GM19468 (cell line): ENCODE data around the gene TEX2.
"Not testable (repeated sequence)": the region's sequence is repeated elsewhere in the genome, so short reads cannot be mapped to it uniquely, and the experiment has no call there.

ENCODE experiments used
- ATAC-seq: cut with Tn5 transposase; IDR thresholded peaks from one replicate; pipeline ENCODE4 v1.9.1; 2021; ENCODE audit warnings: mild to moderate bottlenecking, moderate library complexity, moderate number of reproducible peaks; ENCODE audit not compliant: unreplicated experiment; ENCODE audit errors: extremely low read depth

Gene TEX2

DNA sequence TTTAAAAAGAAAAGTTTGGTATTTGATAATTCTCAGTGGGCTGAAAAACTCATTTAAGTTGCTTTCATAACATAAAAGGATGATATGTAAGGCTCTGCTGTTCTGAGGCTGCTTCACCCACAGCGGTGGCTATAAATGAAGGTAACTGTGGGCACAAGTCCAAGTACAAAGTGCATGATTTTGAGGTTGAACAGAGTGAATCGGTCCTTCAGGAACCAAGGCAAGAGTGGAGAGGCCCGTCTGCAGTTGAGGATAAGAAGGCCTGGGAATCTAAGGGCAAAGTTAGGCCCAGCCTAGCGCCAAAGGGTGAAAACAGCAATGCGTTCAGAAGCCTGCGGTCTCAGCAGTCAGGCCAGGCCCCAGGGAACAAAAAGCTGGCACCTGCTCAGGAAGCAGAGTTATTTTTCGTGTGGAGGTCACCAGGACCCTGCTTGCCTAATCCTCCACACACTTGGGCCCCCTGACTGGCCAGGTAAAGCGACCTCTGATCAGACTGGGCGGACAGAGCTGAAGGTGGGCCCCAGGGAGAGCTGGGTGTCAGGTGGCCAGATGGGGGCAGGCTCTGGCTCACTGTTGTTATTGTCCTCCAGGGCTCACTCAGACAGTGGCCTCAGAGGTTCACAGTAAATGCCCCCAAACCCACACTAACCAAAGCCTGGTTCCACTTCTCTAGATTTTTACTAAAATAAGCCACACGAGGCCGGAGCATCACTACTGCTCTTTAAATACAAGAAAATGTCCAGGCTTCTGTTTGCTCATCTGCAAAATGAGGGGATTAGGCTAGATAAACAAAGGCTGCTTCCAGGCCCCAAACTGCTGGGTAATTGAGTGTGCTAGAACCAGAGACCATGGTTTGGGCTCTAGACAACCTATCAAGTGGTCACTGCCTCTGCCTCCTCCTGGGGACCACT is 46.5 kb downstream of the TEX2 start:
- ATAC-seq = no peak

DNA sequence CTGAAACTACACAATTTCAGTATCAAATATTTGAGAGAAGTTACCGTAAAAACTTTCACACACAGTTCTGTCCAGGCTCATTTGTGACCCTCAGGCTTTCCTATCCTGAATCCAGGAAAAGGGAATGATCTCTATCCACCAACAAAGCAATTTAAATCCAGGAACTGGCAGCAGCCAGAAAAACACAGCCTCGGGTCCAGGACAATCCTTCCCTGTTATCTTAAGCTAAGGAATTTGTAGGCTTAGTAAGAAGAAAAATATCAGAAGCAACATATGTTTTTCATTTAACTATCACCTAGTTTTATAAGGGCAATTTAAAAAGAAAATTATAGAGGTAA is 47.1 kb downstream of the TEX2 start:
- no peak for ATAC-seq

DNA sequence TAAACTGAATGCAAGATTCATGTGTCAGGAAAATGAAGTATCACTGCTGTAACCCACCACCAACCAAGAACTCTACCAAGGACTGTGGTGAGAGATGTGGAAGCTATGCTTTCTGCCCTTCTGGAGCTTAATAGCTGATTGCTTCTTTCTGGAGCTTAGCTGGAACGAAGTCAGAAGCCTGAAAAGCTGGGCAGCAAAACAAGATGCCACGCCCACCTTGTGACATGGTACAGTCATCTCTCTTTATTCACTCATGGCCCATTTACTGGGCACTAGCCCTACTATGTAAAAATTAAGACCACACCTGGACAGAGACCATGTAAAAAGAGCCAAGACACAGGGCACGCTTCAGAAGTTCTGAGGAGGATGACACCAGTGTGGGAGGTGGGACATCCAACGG is 48.1 kb downstream of the TEX2 start:
- no peak for ATAC-seq

DNA sequence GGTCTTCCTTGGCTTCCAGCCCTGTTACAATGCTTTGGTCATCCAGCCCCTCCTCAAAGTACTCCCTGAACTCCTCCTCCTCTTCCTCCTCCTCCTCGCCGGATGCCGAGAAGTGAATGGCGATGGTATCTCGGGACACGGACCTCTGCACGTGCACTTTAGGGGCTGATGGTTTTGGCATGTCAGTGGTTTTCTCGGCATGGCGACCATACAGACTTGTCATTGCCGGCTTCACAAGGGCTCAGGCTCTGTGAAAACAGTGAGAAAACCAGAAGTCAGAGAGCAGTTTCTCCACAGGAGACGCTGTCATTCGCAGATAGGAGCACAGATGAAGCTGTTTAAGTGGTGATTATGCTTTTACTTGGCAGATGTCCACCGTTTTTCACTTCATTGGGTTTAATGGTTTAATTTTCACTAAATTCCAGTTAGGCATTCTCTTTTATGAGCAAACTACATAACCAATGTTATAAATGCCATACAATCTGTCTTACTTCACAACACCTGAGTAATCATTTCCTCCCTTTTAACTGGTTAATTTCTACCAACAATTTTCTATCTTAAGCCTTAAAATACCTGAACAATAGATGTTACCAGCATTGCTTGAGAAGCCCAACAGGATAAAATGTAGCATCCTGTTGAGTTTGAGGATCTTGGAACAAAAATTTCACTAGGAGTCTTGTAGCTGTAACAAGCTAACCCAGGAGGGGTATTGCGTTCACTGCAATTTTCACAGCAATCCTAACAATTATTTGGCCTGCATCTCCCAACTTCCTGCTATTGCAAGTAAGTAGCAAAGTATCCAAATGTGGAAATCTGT is 48.9 kb downstream of the TEX2 start:
- no peak for ATAC-seq

DNA sequence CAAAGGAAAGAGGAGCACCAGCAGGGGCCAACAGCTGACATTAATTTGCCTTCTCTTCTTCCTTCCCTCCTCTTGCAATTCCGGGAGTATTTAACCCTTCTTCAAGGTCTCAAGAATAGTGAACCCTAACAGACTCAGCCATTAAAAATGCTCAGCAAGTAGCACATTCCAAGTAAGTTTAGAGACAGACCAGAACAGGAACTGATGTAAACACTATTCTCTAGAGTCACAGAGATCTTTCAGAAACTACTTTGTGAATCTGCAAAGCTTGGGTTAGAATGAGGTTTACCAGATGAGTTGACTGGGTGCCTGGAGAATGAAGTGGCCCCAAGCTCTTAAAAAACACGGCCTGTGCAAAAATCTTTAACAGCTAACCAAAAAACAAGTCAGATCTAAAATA is 50.9 kb downstream of the TEX2 start:
- ATAC-seq = no peak

DNA sequence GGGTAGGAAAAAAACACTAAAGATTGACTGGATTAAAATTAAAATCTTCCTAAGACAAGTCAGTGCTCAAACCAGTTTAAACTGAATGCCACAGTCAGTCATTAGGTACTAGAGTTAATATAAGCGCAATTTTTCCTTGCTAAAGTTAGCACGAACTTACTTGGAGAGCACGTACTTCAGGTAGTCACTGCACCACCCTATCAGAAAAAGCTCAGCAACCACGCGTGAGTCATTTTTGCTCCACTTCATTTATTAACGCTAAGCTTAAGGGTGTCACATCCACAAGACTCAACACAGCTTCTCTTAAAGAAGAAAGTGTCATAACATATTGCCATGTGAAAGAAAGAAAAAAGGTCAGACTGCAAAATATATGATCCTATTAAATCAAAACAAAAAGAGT is 53.1 kb downstream of the TEX2 start:
- no peak for ATAC-seq

DNA sequence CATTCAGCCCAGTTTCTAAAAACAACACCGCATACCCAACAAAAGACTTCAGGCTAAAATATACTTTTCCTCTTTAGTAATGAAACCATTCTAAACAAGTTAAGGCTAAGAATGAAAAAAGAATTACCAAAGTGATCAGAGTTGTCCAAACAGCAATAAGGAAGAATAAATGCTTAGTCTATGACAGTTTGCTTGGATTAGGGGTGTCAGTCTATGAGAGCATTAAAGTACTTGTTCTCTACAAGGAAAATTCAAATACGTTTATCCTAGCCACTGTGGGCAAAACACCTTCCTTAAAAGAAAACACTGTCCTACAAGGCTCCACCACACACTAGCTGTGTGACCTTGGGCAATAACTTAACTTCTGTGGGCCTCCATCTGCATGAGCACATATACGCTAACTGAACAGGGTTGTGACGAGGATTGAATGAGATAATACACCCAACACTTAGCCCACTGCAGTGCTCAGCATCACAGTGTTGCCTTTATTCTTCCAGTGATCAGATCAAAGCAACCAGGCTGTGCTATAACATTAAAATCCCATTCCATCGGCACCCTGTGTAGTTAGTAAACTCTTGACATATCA is 53.6 kb downstream of the TEX2 start:
- ATAC-seq = no peak

DNA sequence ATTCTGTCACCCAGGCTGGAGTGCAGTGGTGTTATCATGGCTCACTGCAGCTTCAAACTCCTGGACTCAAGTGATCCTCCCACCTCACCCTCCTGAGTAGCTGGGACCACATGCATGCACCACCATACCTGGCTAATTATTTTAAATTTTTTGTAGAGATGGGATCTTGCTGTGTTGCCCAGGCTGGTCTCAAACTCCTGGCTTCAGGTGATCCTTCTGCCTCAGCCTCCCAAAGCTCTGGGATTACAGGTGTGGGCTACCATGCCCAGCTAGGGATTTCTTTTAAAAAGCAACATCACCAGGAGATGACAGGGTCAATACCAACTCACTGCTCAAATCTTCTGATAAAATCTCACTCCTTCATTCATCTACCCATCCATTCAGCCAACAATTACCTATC is 54.4 kb downstream of the TEX2 start:
- ATAC-seq = not testable (repeated sequence)

DNA sequence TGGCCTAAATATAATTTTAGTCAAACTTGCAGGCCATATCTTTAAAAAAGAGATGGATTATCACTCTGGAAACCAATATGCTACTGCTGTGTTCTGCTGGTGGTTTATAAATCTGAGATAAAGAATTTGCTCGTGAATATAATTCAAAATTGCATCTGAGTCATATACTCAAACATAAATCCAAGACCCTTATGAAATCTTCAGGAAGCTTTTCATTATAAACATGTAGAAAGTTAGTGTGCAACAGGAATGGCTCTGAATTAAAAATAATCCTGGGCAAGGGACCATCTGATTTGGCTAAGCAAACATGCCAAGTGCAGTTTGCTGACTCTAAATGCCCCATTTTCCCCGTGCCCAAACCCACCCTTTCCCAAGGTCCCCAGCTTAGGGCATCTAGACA is 57.3 kb downstream of the TEX2 start:
- ATAC-seq = no peak

DNA sequence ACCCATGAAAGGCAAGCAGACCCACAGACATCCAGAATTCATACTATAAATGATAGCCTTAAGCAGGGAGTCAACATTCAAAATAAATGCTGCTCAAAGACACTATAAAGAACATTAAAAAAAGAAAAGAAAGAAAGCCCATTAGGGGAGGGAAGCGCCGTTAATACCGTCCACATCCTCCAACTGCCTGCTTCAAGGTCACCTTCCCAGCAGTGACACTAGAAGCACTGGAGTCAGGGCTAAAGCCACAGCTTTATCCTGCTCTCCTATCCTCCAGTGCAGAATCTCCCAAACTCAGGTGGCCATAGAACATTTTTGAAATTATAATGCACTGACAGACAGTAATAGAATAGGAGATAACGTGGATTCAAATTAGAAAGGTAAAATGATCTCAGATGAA is 59.4 kb downstream of the TEX2 start:
- ATAC-seq = no peak

DNA sequence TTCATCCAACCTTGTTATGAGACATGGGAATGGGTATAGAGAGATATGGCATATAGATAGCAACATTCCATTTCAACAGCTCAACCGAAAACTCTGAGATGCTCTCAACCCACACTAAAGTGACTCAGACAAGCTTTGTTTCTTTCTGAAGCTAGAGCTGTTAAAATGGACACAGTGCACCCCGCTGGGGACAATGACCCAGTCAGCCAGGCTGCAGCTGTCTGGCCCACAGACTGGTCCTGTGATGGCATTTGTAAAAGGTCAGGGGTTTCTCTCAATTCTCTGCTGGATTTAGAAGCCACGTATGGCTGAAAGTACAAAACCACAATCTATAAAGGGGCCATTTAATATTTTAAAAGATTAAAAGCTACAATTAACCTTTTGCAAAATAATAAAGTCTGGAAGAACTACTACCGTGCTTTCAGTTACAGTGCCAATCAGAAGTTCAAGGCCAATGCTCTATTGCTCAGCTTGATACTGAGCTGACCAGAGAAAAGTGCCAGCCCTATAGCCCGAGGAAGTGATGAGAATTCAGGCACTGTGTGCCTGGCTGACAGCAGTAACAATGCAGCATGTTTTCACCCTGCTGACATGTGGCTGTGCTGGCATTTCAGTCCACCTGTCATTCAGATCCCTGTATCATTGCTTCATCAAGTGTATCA is 60.2 kb downstream of the TEX2 start:
- ATAC-seq = no peak

DNA sequence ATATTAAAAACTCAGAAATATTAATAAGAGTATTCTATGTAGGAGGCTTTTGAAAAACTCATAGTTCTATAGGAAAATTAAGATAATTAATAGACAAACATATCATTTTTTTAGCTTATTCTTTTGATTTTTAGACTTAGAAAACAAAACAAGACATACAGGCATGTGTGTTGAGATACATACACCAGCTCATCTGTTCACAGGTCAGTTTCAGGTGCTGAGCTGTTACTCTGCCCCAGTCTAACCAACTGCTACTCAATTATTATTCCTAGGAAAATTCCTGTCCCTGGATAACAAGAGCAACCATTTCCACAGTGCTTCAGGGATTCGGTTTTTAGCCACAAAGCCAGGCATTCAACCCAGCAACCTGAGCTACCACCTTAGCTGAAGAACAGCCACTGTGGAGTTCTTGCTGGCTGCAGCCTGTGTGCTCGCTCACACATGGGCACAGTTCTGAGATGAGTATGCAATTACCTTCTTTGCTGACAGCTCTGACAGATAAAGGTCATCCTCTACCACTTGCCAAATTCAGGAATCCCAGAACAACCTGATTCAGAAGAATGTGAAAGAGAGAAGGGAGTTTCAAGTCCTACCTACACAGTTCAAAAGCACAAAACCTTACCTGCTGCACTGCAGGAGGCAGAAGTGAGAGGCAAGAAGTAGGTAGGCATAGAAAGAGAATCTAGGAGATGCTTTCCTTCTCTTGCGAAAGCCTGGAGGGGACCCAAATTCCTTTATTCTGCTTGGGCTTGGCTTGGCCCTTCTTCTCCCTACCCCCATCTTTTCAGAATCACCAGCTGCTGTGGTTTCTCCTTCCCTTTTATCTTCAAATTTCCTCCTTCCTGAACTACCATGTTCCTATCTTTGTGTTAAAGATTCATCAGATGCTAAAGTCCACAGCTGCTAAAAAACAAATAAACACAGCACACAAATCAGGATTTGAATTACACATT is 62.7 kb downstream of the TEX2 start:
- no peak for ATAC-seq

DNA sequence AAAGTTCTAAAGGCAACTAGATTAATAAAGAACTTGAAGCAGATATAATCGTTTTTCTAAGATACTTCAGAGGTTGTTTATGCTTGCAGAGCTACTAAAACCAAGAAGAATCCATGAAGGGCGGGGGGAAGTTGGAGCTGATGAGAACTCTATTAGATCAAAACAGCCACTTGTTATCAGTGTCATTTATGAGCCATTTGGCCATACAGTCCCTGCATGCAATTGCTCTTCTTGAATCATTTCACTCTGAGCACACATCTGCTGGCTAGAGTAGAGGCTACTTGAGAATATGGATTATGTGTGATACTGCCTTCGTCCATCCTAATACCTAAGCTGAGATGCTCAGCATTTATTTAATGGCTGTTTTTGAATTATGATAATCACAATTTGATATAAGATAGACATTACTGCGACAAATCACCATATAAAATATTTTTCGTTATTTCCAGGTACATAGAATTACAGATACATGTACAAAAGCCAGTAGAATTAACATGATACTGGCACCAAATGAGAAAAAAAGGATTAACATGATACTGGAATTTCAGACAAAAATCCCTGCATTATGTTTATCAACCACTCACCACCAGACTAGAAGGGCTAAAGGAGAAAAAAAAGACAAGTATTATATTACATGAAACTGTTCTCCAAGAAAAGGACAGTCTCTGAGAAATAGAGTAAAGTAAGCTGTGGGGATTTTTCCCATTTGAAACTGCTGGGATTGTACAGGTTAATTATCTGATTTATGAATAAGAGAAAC is 64.5 kb downstream of the TEX2 start:
- no peak for ATAC-seq

DNA sequence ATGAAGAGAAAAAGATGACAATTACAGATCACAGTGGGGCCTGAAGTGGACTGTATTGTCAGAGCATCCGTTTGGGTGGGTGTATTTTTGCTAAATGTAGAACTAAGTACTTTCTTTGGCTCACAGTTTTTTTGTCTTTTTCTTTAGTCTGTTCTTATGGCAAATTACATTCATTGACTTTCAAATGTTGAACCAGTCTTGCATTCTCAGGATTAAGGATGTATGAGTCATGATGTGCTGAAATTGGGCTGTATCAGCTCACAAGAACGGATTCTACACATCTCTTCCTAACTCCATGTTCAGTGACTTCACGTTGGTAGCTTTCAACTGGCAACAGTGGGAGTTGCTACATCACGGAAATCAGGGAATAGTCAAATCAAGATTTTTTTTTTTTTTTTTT is 66.5 kb downstream of the TEX2 start:
- no peak for ATAC-seq

DNA sequence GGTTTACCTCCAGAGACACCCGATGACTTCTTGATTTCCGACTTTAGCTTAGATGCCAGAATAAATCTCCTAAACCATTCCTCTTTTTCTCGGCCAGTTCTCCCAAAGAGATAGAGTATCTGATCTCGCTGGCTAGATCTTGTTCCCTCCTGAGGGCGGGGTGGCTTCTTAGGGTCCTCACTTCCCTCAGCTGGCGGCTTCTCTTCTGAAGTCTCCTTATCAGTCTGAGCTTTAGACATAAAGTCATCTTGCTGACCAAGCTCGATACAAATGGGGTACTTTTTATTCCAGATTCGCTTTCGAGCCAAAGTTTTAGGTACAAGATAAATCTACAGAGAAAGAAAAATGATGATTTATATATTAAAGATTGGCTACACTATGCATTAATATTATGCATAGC is 69.5 kb downstream of the TEX2 start:
- ATAC-seq = no peak

DNA sequence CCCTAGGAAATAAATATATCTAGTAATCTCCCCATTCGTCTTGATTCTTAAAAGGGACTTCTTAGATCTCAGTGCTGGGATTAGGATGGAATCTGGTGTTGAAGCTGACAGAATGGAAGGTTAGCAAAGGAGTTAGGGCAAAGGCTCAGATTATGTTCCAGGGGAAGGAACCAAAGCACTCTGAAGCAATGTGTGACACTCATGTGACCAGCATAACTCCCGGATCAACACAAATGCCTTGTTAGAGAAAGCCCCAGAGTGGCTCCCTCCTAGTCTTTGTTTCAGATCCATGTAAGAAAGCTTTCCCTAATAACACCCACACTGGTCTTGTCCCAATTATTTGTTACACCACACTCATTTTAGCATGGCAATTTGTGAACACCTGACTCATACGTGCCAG is 70.5 kb downstream of the TEX2 start:
- no peak for ATAC-seq

DNA sequence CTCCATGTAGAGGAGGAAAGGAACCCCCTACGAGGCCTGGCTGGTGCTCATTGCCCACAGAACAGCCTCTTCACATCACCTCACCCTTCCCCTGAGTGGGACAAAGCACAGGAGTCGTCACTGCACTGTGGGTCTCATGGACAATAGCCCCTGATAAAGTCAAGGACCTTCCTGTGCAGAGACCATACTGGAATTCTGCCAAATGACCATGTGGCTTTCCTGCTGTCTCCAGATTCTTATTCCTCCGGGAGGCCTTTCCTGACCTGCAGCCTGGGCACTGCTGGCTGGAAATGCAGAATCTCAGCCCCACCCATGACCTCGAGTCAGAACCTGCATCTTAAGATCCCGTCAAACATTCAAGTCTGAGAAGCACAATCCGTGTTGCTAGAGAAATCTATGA is 72.6 kb downstream of the TEX2 start:
- no peak for ATAC-seq

DNA sequence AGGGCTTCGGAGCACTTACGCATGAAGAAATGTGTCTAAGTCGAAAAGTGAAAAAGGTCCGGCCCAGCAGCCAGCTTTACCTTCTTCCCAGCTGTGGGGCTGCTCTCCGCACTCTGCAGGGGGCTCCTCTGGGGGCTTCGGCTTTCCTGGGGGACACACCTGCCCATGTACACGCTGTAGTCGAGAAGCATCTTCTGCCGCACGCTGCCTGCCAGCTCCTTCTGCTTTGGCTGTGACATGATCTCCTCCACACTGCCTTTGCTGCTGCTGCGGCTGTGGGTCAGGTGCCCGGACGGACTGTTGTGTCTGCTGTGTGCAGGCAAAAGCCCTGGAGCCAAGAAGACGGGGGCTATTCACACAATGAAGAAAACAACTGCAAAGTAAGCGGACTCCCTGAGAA is 75.0 kb downstream of the TEX2 start:
- ATAC-seq = no peak
